K562 (cell line): ENCODE results near the gene SCNN1A. TPM values are rescaled to one million over a fixed set of nuclear protein-coding genes. Genes with fewer than 3 reads are reported as not detected.

Source experiments
- ARNT ChIP-seq, 2 experiments: fragments of 450-650 bp; IDR thresholded peaks; 2 replicates each; pipeline ENCODE4 v1.6.1; 2016; ENCODE audit warnings: mild to moderate bottlenecking in 1 of 2
- BACH1 ChIP-seq: fragments of 200-800 bp; sonication (Bioruptor generic); IDR thresholded peaks from 2 replicates; pipeline ENCODE4 v1.6.1; 2016; ENCODE audit warnings: missing genetic modification characterization, missing compliant biosample characterization
- DPF2 ChIP-seq: fragments of 450-650 bp; IDR thresholded peaks from 2 replicates; pipeline ENCODE4 v1.6.1; 2016
- FOS ChIP-seq: IDR thresholded peaks from 3 replicates; pipeline ENCODE4 v1.6.1; 2011; ENCODE audit not compliant: insufficient read length; ENCODE audit errors: extremely low read depth
- HMGN3 ChIP-seq: IDR thresholded peaks from 2 replicates; pipeline ENCODE4 v1.6.1; 2011; ENCODE audit warnings: borderline replicate concordance, low read depth, mild to moderate bottlenecking, mixed read lengths, low read length; ENCODE audit not compliant: insufficient read length; ENCODE audit errors: extremely low read depth
- JUN ChIP-seq, 2 experiments: sonication (generic) in 1 of 2; formaldehyde crosslinking in 1 of 2; IDR thresholded peaks; 2 replicates each; pipeline versions ENCODE4 v1.6.1 to v1.8.0; 2012 to 2022; ENCODE audit warnings: borderline replicate concordance in 2 of 2, mild to moderate bottlenecking in 2 of 2, improper control_type of control experiment in 1 of 2, low read depth in 1 of 2, low read length in 1 of 2, missing genetic modification reagents in 1 of 2
- NONO ChIP-seq, 2 experiments: fragments of 200-400 bp in 1 of 2; fragments of 450-650 bp in 1 of 2; formaldehyde crosslinking in 1 of 2; IDR thresholded peaks; 2 replicates each; pipeline ENCODE4 v1.6.1; 2017; ENCODE audit warnings: low read depth in 2 of 2, mild to moderate bottlenecking in 2 of 2, moderate library complexity in 2 of 2, low read length in 1 of 2
- NR2C2 ChIP-seq, 2 experiments: fragments of 200-800 bp in 1 of 2; sonication (Bioruptor generic) in 1 of 2; sonication (generic) in 1 of 2; formaldehyde crosslinking in 1 of 2; IDR thresholded peaks; 2 replicates each; pipeline versions ENCODE4 v1.6.1 to v1.8.0; 2016 to 2022; ENCODE audit warnings: mild to moderate bottlenecking in 1 of 2, missing compliant biosample characterization in 1 of 2, missing genetic modification characterization in 1 of 2, missing genetic modification reagents in 1 of 2
- RCOR1 ChIP-seq, 2 experiments: IDR thresholded peaks; 2 replicates each; pipeline ENCODE4 v1.6.1; 2012; ENCODE audit warnings: low read depth in 2 of 2, low read length in 2 of 2, borderline replicate concordance in 1 of 2, improper control_type of control experiment in 1 of 2
- SP1 ChIP-seq: sonication (generic); formaldehyde crosslinking; IDR thresholded peaks from 2 replicates; pipeline ENCODE4 v1.8.1; 2022; ENCODE audit warnings: mild to moderate bottlenecking, missing genetic modification reagents
- ZFX ChIP-seq: sonication (generic); formaldehyde crosslinking; IDR thresholded peaks from 2 replicates; pipeline ENCODE4 v1.8.0; 2022; ENCODE audit warnings: mild to moderate bottlenecking, missing genetic modification reagents, moderate library complexity
- ZNF316 ChIP-seq: fragments of 450-650 bp; IDR thresholded peaks from 2 replicates; pipeline ENCODE4 v1.6.1; 2016
- polyA plus RNA-seq, 8 experiments: library from polyadenylated mRNA; depleted of rRNA in 4 of 8; stranded (reverse) in 5 of 8; unstranded in 3 of 8; fragments of >200 nt; fragmentation: Nextera tagmentation in 2 of 8; fragmentation: Illumina TruSeq in 1 of 8; extraction: Ambion mirVana in 2 of 8; extraction: Trizol in 1 of 8; gene quantifications; 2 replicates each; pipeline versions ENCODE4 v1.2.1 to v1.2.3, GENCODE V29; 2011 to 2014; ENCODE audit warnings: inconsistent platforms in 1 of 8, missing spikeins in 1 of 8
- total RNA-seq, 7 experiments: library from RNA; depleted of rRNA in 6 of 7; stranded (reverse); fragments of >200 nt in 6 of 7; fragmentation: Illumina TruSeq in 2 of 7; extraction: Trizol in 2 of 7; gene quantifications; 2 replicates each; pipeline versions ENCODE4 v1.2.1 to v1.2.3, GENCODE V29; 2011 to 2021; ENCODE audit warnings: low replicate concordance in 1 of 7
- TF ChIP-seq, protein P1 (sequence below): sonication (generic); formaldehyde crosslinking; IDR thresholded peaks from 2 replicates; pipeline ENCODE4 v1.8.0; 2022; ENCODE audit warnings: mild to moderate bottlenecking, low read depth, missing genetic modification reagents
- TF ChIP-seq, protein P2 (sequence below): fragments of 250-450 bp; sonication (Bioruptor Pico); IDR thresholded peaks from 2 replicates; pipeline ENCODE4 v1.4.0; 2020; ENCODE audit warnings: borderline replicate concordance
- TF ChIP-seq, protein P3 (sequence below): IDR thresholded peaks from 2 replicates; pipeline ENCODE4 v1.6.1; 2014; ENCODE audit warnings: antibody characterized with exemption
- TF ChIP-seq, protein P4 (sequence below): fragments of 250-450 bp; sonication (Bioruptor Pico); IDR thresholded peaks from 2 replicates; pipeline ENCODE4 v1.4.0; 2020

The SCNN1A gene
- total and polyA plus RNA-seq, 9 of the 15 experiments (the other 6 are each of a cell fraction or from before 2014, with no cell fraction given), result 0.15 to 0.49 (median 0.32) TPM; not detected in 5

DNA sequence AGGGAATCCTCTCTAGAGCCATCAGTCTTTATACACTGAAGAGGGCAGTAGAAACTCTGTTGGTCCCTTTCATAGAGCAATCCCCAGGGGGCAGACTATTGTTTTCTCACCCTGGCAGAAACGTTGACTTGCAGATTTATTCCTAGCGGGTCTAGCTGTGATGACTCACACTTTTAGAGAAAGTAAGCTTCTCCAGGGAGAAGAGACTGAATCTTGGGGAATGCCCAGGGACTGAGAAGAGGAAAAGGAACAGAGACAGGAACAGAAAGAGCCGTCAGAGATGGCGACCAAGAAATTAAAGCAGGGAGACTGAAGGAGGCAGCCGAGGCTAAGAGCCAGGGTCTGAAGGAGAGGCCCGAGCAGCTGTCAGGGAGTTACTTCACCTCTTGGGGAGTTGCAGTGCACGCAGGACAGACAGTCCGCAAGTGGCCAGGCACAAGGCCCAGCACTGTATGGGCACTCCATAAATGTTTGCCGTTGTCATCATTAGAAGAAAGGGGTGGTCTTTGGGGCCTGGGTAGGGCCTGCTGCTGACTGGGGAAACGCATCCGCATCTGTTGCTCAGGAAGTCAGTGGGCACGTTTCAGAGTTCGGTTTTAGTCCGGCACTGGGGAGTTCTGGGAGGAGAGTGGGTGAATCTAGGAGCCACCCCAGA is 51.9 kb downstream of the SCNN1A start (continued):
- TF ChIP-seq, protein P1, sequence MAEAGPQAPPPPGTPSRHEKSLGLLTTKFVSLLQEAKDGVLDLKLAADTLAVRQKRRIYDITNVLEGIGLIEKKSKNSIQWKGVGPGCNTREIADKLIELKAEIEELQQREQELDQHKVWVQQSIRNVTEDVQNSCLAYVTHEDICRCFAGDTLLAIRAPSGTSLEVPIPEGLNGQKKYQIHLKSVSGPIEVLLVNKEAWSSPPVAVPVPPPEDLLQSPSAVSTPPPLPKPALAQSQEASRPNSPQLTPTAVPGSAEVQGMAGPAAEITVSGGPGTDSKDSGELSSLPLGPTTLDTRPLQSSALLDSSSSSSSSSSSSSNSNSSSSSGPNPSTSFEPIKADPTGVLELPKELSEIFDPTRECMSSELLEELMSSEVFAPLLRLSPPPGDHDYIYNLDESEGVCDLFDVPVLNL (CRISPR knock-in tag), result no peak
- TF ChIP-seq, protein P2, sequence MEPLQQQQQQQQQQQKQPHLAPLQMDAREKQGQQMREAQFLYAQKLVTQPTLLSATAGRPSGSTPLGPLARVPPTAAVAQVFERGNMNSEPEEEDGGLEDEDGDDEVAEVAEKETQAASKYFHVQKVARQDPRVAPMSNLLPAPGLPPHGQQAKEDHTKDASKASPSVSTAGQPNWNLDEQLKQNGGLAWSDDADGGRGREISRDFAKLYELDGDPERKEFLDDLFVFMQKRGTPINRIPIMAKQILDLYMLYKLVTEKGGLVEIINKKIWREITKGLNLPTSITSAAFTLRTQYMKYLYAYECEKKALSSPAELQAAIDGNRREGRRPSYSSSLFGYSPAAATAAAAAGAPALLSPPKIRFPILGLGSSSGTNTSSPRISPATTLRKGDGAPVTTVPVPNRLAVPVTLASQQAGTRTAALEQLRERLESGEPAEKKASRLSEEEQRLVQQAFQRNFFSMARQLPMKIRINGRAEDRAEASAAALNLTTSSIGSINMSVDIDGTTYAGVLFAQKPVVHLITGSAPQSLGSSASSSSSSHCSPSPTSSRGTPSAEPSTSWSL, result no peak
- TF ChIP-seq HMGN3 (no peak), JUN (IDR thresholded peaks at IDR 0.05; ENCODE audit: borderline replicate concordance, low read depth, low read length) (peak; percentile 83), JUN (CRISPR knock-in tag; IDR thresholded peaks at IDR 0.05; ENCODE audit: borderline replicate concordance) (no peak), ZNF316 (peak; percentile 93), NONO (IDR thresholded peaks at IDR 0.05; ENCODE audit: low read depth in 2 of 2, low read length in 1 of 2) (no peak), NR2C2 (CRISPR knock-in tag; IDR thresholded peaks at IDR 0.05) (no peak), NR2C2 (tag; IDR thresholded peaks at IDR 0.05) (no peak), SP1 (CRISPR knock-in tag) (no peak), FOS (peak; percentile 22), ZFX (CRISPR knock-in tag) (0 out of 2 replicates have a peak, but pooled peaks have one; percentile 23), RCOR1 (IDR thresholded peaks at IDR 0.05; ENCODE audit: borderline replicate concordance in 1 of 2, low read depth in 2 of 2, low read length in 2 of 2) (peak in 1 of 2 experiments; percentile 74; a peak in 2 of 4 replicates), ARNT (IDR thresholded peaks at IDR 0.05) (0 out of 4 replicates have a peak, but pooled peaks of 1 of the 2 experiments have one; percentile 42), DPF2 (peak; percentile 91), BACH1 (tag) (peak; percentile 87)
- TF ChIP-seq, protein P3, sequence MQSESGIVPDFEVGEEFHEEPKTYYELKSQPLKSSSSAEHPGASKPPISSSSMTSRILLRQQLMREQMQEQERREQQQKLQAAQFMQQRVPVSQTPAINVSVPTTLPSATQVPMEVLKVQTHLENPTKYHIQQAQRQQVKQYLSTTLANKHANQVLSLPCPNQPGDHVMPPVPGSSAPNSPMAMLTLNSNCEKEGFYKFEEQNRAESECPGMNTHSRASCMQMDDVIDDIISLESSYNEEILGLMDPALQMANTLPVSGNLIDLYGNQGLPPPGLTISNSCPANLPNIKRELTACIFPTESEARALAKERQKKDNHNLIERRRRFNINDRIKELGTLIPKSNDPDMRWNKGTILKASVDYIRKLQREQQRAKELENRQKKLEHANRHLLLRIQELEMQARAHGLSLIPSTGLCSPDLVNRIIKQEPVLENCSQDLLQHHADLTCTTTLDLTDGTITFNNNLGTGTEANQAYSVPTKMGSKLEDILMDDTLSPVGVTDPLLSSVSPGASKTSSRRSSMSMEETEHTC, result no peak
- TF ChIP-seq, protein P4, sequence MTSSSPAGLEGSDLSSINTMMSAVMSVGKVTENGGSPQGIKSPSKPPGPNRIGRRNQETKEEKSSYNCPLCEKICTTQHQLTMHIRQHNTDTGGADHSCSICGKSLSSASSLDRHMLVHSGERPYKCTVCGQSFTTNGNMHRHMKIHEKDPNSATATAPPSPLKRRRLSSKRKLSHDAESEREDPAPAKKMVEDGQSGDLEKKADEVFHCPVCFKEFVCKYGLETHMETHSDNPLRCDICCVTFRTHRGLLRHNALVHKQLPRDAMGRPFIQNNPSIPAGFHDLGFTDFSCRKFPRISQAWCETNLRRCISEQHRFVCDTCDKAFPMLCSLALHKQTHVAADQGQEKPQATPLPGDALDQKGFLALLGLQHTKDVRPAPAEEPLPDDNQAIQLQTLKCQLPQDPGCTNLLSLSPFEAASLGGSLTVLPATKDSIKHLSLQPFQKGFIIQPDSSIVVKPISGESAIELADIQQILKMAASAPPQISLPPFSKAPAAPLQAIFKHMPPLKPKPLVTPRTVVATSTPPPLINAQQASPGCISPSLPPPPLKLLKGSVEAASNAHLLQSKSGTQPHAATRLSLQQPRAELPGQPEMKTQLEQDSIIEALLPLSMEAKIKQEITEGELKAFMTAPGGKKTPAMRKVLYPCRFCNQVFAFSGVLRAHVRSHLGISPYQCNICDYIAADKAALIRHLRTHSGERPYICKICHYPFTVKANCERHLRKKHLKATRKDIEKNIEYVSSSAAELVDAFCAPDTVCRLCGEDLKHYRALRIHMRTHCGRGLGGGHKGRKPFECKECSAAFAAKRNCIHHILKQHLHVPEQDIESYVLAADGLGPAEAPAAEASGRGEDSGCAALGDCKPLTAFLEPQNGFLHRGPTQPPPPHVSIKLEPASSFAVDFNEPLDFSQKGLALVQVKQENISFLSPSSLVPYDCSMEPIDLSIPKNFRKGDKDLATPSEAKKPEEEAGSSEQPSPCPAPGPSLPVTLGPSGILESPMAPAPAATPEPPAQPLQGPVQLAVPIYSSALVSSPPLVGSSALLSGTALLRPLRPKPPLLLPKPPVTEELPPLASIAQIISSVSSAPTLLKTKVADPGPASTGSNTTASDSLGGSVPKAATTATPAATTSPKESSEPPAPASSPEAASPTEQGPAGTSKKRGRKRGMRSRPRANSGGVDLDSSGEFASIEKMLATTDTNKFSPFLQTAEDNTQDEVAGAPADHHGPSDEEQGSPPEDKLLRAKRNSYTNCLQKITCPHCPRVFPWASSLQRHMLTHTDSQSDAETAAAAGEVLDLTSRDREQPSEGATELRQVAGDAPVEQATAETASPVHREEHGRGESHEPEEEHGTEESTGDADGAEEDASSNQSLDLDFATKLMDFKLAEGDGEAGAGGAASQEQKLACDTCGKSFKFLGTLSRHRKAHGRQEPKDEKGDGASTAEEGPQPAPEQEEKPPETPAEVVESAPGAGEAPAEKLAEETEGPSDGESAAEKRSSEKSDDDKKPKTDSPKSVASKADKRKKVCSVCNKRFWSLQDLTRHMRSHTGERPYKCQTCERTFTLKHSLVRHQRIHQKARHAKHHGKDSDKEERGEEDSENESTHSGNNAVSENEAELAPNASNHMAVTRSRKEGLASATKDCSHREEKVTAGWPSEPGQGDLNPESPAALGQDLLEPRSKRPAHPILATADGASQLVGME (CRISPR knock-in tag), result no peak
